Measurements from ENCODE around the gene ECPAS.

DNA sequence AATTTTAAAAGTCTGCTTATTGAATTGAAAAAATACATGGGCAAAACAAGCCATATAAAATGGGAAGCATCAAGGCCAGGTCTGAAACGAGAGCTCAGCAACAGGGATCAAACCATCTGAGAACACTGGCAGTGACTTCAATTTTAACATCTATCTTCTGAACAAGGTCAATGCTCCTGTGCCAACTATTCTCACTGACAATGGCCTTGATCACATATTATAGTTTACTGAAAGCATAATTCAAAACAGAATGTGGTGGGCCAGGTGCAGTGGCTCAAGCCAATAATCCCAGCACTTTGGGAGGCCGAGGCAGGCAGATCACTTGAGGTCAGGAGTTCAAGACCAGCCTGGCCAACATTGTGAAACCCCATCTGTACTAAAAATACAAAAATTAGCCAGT is 9.0 kb downstream of the ECPAS start:
- TF ChIP-seq EZH2 (IDR thresholded peaks at IDR 0.05; ENCODE audit: insufficient read depth, poor library complexity, severe bottlenecking): no peak
- TF ChIP-seq EZH2phosphoT487 (IDR thresholded peaks at IDR 0.05; ENCODE audit: insufficient read depth, low read depth): no peak
